HG02870 (cell line): ENCODE results near the gene CEP89.
"Not testable (repeated sequence)": the region's sequence is repeated elsewhere in the genome, so short reads cannot be mapped to it uniquely, and the experiment has no call there.

Experiments
- ATAC-seq: cut with Tn5 transposase; IDR thresholded peaks from one replicate; pipeline ENCODE4 v1.9.1; 2021; ENCODE audit warnings: mild to moderate bottlenecking, moderate library complexity; ENCODE audit not compliant: unreplicated experiment

Gene CEP89

DNA sequence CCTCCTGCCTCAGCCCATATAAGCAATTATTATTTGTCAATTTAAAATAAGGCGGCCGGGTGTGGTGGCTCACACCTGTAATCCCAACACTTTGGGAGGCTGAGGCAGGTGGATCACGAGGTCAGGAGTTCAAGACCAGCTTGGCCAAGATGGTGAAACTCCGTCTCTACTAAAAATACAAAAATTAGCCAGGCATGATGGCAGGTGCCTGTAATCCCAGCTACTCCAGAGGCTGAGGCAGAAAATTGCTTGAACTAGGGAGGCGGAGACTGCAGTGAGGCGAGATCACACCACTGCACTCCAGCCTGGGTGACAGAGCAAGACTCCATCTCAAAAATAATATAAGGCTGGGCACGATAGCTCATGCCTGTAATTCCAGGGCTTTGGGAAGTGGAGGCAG, 114.9 kb downstream of the CEP89 start:
- ATAC-seq: not testable (repeated sequence)

DNA sequence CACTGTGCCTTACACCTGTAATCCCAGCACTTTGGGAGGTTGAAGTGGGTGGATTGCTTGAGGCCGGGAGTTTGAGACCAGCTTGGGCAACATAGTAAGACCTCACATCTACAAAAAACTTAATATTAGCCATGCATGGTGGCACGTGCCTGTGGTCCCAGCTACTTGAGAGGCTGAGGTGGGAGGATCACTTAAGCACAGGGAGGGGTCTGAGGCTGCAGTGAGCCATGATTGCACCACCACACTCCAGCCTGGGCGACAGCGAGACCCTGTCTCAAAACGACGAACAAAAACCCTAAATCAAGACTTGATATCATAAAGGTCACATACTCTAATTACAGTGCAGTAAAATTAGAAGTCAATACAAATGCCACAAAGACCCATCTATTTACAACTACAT, 119.5 kb downstream of the CEP89 start:
- ATAC-seq: no peak

DNA sequence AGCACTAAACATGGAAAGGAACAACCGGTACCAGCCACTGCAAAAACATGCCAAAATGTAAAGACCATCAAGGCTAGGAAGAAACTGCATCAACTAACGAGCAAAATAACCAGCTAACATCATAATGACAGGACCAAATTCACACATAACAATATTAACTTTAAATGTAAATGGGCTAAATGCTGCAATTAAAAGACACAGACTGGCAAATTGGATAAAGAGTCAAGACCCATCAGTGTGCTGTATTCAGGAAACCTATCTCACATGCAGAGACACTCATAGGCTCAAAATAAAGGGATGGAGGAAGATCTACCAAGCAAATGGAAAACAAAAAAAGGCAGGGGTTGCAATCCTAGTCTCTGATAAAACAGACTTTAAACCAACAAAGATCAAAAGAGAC, 123.7 kb downstream of the CEP89 start:
- not testable (repeated sequence) for ATAC-seq

DNA sequence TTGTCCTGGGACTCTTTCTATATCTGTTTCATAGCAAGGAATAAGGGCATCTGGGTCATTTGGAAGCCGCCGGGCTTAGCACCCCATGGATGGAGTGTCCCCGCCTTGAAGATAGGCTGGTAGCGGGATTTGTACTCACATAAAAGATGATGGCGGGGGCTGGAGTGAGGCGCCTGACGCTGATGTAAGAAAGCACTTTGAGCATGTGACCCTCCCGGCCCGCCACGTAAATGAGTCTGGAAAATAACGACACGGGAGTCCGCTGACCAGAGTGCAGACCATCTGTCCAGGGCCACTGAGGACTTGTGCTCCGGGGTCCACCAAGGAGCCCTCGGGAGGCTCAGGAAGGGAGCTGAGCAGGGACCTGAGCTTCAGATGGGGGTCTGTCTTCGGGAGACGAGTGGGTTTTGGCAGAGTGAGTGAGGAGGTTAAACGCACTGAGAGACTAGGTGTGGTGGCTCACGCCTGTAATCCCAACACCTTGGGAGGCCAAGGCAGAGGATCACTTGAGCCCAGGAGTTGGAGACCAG, 128.0 kb downstream of the CEP89 start:
- no peak for ATAC-seq

DNA sequence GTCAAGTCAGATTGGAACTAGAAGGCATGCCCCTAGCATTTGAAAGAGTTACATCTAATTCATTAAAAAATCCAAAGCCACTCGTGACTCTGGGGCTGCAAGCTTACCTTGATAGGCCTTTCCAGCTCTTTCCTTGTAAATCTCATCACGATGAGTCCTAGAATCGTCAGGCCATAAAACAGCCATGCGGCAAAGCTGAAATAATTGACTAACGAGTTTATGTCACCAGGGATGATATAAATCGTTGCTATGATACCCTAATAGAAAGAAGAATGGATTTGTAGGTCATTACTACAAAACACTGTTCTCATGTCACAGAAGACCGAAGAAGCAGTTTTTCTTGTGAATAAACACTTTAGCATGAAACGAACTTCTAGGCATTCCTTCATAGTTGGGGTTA, 129.7 kb downstream of the CEP89 start:
- no peak for ATAC-seq

DNA sequence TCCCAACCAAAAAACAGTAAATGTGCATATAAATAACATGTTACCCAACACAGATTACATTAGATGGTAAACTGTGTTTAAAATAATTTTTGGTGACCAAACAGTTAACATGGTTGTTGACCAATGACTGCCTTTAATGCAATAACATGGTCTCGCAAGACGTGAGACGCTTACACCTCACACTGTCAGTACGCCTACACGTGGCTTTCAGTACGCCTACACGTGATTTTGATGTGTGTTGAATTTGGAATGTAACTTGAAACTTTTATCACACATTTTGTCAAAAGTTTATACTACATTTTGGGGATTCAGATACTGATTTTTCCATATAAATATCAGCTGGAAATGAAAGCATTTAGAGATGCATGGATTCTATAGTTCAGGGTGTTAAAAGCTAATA, 134.2 kb downstream of the CEP89 start:
- no peak for ATAC-seq

DNA sequence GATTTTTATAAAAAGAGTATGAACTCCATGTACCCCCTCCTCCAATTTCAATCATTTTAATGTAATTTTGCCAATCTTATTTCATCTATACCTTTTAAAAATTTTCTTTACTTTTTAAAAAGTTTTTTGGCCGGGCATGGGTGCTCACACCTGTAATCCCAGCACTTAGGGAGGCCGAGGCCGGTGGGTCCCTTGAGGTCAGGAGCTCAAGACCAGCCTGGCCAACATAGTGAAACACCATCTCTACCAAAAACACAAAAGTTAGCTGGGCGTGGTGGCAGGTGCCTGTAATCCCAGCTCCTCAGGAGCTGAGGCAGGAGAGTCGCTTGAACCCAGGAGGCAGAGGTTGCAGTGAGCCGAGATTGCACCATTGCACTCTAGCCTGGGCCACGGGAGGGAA, 138.4 kb downstream of the CEP89 start:
- ATAC-seq: not testable (repeated sequence)

DNA sequence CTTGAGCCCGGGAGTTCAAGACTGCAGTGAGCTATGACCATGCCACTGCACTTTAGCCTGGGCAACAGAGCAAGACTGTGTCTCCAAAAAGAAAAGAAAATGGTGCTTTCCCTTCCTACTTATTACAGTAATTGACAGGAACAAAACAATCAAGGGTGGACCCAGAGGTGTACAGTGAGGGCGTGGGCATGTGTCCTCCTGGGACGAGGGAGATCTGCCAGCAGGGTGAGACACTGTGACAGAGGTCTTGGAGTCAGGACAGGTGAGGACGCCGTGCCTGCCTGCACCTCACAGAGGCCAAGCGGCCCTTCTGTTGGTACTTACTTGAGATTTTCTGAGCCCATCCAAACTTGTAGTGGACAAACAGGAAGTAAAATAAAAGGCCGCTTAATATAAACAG, 138.9 kb downstream of the CEP89 start:
- ATAC-seq: not testable (repeated sequence)

DNA sequence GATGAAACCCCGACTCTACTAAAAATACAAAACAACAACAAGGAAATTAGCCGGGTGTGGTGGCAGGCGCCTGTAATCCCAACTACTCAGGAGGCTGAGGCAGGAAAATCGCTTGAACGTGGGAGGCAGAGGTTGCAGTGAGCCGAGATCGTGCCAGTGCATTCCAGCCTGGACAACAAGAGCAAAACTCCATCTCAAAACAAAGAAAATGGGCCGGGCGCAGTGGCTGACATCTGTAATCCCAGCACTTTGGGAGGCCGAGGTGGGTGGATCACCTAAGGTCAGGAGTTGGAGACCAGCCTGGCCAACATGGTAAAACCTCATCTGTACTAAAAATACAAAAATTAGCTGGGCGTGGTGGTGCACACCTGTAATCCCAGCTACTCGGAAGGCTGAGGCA, 139.7 kb downstream of the CEP89 start:
- not testable (repeated sequence) for ATAC-seq

DNA sequence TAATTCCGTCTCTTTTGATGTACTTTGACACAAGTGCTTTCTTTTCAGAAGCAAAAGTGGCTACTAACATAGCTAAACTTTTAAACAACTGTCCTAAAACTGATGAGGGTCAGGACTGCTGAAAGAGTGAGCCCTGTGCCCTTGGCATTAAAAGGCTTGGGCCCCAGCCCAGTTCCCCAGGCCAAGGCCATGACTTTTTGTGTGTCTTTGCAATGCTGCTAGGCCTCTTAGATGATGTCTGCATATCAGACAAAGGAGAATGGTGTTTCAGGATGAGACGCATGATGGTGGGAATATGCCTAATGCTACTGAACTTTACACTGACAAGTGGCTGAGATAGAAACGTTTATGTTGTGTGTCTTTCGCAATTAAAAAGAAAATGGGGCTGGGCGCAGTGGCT, 140.1 kb downstream of the CEP89 start:
- no peak for ATAC-seq

DNA sequence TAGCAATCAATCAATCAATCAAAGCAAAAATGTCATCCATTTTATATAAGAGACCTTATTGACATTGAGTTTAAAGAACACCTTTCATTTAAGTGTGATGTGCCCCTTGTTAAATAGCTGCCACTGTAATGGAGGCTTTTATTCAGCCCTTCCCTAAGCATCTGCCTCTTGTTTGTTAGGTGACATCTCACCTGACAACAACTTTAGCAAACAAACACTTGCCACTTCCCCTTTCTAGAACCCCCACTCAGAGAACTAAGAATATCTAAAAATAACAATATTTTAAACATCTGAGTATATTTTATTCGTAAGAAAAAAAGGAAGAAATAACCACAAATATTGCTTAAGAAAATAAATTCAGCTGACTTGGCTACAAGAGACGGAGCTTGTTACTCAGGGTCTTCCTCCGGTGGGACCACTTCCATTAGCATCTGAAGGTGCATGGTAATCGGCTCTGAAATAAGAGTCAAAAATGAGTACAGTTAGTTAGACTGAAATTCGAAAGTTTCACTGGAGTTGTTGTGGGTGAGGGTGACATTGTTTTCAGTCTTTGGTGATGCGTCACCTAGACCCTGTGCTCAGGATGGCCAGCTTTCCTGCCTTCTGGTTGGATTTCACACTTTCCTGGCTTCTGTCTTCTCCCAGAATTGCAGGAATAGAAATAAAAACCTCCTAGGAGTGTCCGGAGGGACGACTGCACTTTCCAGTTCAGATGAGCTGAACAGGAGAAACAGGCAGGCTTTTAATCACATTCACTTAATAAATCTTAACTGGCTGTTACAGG, 141.3 kb downstream of the CEP89 start:
- no peak for ATAC-seq

DNA sequence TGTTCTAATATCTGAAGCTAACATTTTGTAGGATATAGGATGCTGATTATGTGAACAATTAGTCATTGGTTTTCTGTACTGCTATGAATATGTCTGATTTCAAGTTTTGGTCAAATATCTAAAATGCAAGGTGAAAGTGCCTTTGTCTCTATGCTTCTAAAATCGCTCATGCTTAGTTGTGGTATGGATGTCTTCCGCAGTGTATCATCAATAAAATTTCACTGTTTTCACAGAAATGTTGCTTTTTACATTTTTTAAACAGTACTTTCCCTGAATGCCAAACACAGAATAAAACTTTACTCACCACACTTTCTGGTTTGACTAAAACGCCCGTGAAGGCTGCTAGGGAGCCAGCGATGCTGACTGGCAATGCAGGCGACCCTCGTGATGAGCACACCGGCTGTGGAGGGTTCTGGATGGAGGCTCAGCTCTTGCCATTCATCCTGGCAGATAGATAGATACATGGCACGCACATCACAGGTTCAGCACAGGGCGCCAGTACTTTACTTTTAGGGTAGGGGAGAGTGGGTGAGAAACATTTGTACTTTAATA, 142.3 kb downstream of the CEP89 start:
- ATAC-seq: no peak

DNA sequence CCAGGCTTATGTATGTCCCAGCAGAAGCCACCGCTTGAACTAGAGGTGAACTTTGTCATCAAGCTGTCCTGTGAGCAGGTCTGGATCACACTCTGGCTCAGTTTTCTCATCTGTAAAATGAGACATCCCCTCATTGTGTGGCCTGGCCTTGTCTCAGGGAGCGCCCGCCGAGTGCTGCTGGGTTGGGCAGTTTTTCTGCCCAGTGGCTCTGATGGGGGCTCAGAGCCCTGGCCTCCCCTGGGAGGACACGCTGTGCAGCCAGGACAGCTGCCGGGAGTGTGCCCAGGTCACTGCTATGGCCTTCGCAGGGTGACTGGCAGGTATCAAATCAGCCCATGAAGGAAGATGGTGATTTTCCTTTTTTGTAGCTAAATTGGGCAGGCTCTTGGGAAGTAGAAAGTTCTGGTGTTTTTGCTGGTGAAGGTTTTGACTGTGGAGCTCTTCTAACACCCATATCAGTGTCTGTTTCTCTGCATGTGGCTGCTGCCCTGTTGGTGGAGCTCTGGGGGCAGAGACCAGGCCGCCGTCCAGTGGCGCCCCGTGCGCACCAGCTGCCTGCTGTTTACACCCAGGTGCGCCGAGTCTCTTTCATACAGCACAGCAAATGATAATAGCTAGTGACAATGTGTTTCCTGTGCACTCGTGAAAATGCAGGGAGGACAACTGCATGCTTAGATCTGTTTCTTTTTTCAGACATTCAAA, 143.0 kb downstream of the CEP89 start:
- no peak for ATAC-seq

DNA sequence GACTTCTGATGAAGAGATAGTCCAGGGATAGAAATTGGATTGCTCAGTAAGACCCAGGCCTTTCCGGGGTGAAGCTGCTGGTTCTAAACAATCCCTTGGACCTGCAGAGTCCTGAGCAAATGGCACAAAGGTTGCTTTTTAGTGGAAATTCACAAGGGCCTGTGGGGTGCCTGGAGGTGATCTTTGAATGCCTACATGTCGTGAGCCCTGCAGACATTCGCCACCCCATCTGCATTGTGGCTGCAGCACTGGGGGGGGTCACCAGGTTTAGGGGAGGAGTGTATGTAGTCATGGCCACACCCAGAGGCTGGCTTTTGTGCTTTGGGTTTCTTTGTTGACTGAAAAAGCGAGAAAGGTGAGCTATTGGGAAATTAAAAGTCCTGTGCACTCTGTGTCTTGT, 143.6 kb downstream of the CEP89 start:
- ATAC-seq: no peak
